ENCODE results near the gene LACTBL1. TPM values are rescaled to one million over a fixed set of nuclear protein-coding genes. Genes with fewer than 3 reads are reported as not detected.

Gene LACTBL1
- total RNA-seq, 1 experiment from 2014 or later = not detected

- no peak overlapping the region for H4K8ac ChIP-seq (replicated peaks; ENCODE audit: insufficient read length, low read depth, low read length)
- H4K5ac ChIP-seq (ENCODE audit: insufficient read length, low read depth, low read length) = no peak overlapping the region
- H3K56ac ChIP-seq (ENCODE audit: insufficient read length, low read depth, low read length) = no peak overlapping the region
- H3K27me3 ChIP-seq (ENCODE audit: insufficient read depth, low read length) = no peaks in the 10 kb centered on the region
- H3K23ac ChIP-seq (ENCODE audit: insufficient read length, low read depth, low read length) = no peak overlapping the region
- Mint-ChIP-seq H3K4me1 (peaks cover 17 to 29% of the 10 kb centered on the region in 2 experiments), H3K9me3 (peaks cover 23 to 25% of the 10 kb centered on the region in 2 experiments), H3K36me3 (ENCODE audit: insufficient read depth in 1 of 3, low read depth in 3 of 3) (peaks cover 24 to 41% (median 37%) of the 10 kb centered on the region in 3 experiments), H3K27ac (peak overlapping the region in 2 of 3 experiments; percentile 28 to 99; a peak in 3 of 7 replicates), H3K27me3 (ENCODE audit: low read depth) (no peaks in the 10 kb centered on the region), H3K4me3 (peak overlapping the region; percentile 90 to 97)
- no peak overlapping the region for H3K14ac ChIP-seq (ENCODE audit: insufficient read depth, low read length)
- H3K79me2 ChIP-seq (ENCODE audit: insufficient read depth, low read length) = peaks cover 61% of the 10 kb centered on the region
- no peak overlapping the region for H3K18ac ChIP-seq (ENCODE audit: insufficient read length, low read depth, low read length)
- H4K20me1 ChIP-seq (ENCODE audit: control insufficient read depth, insufficient read depth, insufficient read length) = no peaks in the 10 kb centered on the region
- no peak overlapping the region for H4K91ac ChIP-seq (ENCODE audit: insufficient read length, low read depth, low read length)
- no peak overlapping the region for H2AK5ac ChIP-seq (ENCODE audit: insufficient read length, low read length)
- H3K4me2 ChIP-seq (ENCODE audit: insufficient read depth, insufficient read length, low read length) = peak overlapping the region; percentile 78
- no peak overlapping the region for H2BK12ac ChIP-seq (ENCODE audit: insufficient read length, low read depth, low read length)
- H2BK120ac ChIP-seq (ENCODE audit: low read depth, low read length, poor library complexity, severe bottlenecking) = no peak overlapping the region
- H3K23me2 ChIP-seq (ENCODE audit: insufficient read length, low read depth, low read length, poor library complexity, severe bottlenecking) = no peaks in the 10 kb centered on the region
- TF ChIP-seq CTCF (conservative IDR thresholded peaks at IDR 0.05) = no peak
- H3T11ph ChIP-seq (ENCODE audit: low read length) = no peak overlapping the region
- no peaks in the 10 kb centered on the region for H3K9me3 ChIP-seq (ENCODE audit: control insufficient read depth, low read depth, low read length)
- DNase-seq = no peak
- H3K4me1 ChIP-seq (ENCODE audit: insufficient read depth, low read length) = no peaks in the 10 kb centered on the region
- H2AFZ ChIP-seq (ENCODE audit: low read length) = no peak overlapping the region
- no peak overlapping the region for H3K4ac ChIP-seq (ENCODE audit: low read depth, low read length)
- H2BK20ac ChIP-seq (ENCODE audit: low read depth, low read length, poor library complexity, severe bottlenecking) = no peak overlapping the region
- no peaks in the 10 kb centered on the region for H3K79me1 ChIP-seq (ENCODE audit: insufficient read depth, low read depth, low read length, poor library complexity, severe bottlenecking)
- H2BK15ac ChIP-seq (ENCODE audit: low read depth, low read length) = no peak overlapping the region
- no peak overlapping the region for H3K27ac ChIP-seq (ENCODE audit: insufficient read length, low read depth, low read length)
- H2BK5ac ChIP-seq (ENCODE audit: insufficient read length, low read length) = no peak overlapping the region
- no CpG with 5 or more reads among the region's 7 CpGs for WGBS (ENCODE audit: extremely low coverage, insufficient read length, low lambda C conversion rate)
- peak overlapping the region; percentile 91 for H3K9ac ChIP-seq (ENCODE audit: extremely low read depth, insufficient read length, low read length)
Observed at GRCh38 chr1:23020706-23021405, 48.2 kb upstream of the LACTBL1 start.
